Measurements from ENCODE around the gene PLD5. TPM values are rescaled to one million over a fixed set of nuclear protein-coding genes. Genes with fewer than 3 reads are reported as not detected.

The PLD5 gene
- total and polyA plus RNA-seq, 11 donors: 0.05 to 0.96 (median 0.21) TPM; not detected in 2

- DNase-seq (no peak), ATAC-seq (no peak)
- Histone ChIP-seq H3K4me1 (no peaks in the 10 kb centered on the region), H3K27me3 (peaks cover 0 to 3% (median 0%) of the 10 kb centered on the region in 9 donors), H3K36me3 (no peaks in the 10 kb centered on the region), H3K4me3 (no peak overlapping the region), H3K27ac (no peak overlapping the region), H3K9me3 (no peaks in the 10 kb centered on the region)
- no peak for TF ChIP-seq POLR2A (IDR thresholded peaks at IDR 0.05)
- TF ChIP-seq CTCF (IDR thresholded peaks at IDR 0.05): no peak
- 37 to 50% (median 43%) methylated on average over 3 of the region's 3 CpGs for WGBS, 4 donors
- intact Hi-C loops (cut with DNase I): no loop called here
Measured at GRCh38 chr1:242057745-242058115, 466.8 kb downstream of the PLD5 start.

- ATAC-seq: no peak
- TF ChIP-seq POLR2A (IDR thresholded peaks at IDR 0.05) (no peak), CTCF (IDR thresholded peaks at IDR 0.05) (no peak)
- WGBS, 4 donors: 86 to 92% (median 88%) methylated on average over 24 to 49 of the region's 49 CpGs
- no peak overlapping the region for H3K4me3 ChIP-seq
- intact Hi-C loops (cut with DNase I): no loop called here
- no peaks in the 10 kb centered on the region for H3K4me1 ChIP-seq
- H3K9me3 ChIP-seq: peaks cover 0 to 4% (median 0%) of the 10 kb centered on the region in 12 donors
- no peak for DNase-seq
- no peak overlapping the region for H3K27ac ChIP-seq
- no peaks in the 10 kb centered on the region for H3K36me3 ChIP-seq
- peaks cover 0 to 3% (median 0%) of the 10 kb centered on the region in 9 donors for H3K27me3 ChIP-seq
Measured at GRCh38 chr1:242056988-242057744, 467.3 kb downstream of the PLD5 start.

- intact Hi-C loops (cut with DNase I): no loop called here
- TF ChIP-seq CTCF (IDR thresholded peaks at IDR 0.05): no peak
- TF ChIP-seq POLR2A (IDR thresholded peaks at IDR 0.05): no peak
- H3K27ac ChIP-seq: no peak overlapping the region
- no peaks in the 10 kb centered on the region for H3K4me1 ChIP-seq
- peaks cover 0 to 5% (median 0%) of the 10 kb centered on the region in 12 donors for H3K9me3 ChIP-seq
- no peak overlapping the region for H3K4me3 ChIP-seq
- DNase-seq: no peak
- peaks cover 0 to 3% (median 0%) of the 10 kb centered on the region in 9 donors for H3K27me3 ChIP-seq
- no peaks in the 10 kb centered on the region for H3K36me3 ChIP-seq
- 71 to 74% (median 72%) methylated on average over 7 of the region's 7 CpGs for WGBS, 4 donors
- ATAC-seq: no peak
Measured at GRCh38 chr1:242055749-242056320, 468.7 kb downstream of the PLD5 start.

DNA sequence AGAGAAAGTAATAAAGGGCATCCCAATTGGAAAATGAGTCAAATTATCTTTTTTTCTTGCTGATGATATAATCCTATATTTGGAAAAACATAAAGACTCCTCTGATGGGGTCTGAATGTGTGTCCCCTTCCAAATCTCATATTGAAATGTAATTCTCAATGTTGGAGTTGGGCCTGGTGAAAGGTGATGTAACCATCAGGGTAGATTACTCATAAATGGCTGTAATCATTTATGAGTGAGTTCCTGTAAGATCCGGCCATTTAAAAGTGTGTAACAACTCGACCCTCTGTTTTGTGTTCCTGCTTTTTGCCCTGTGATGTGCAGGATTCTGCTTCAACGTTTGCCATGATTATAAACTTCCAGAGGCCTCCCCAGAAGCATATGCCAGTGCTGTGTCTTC is 481.3 kb downstream of the PLD5 start:
- intact Hi-C loops (cut with DNase I): no loop called here
- Histone ChIP-seq H3K9me3 (peaks cover 0 to 4% (median 0%) of the 10 kb centered on the region in 12 donors), H3K4me3 (no peak overlapping the region), H3K27ac (no peak overlapping the region), H3K27me3 (peaks cover 0 to 3% (median 0%) of the 10 kb centered on the region in 9 donors), H3K4me1 (no peaks in the 10 kb centered on the region), H3K36me3 (no peaks in the 10 kb centered on the region)
- DNase-seq: no peak
- 42 to 45% (median 45%) methylated on average over 3 of the region's 3 CpGs for WGBS, 4 donors
- TF ChIP-seq CTCF (IDR thresholded peaks at IDR 0.05): no peak
- no peak for TF ChIP-seq POLR2A (IDR thresholded peaks at IDR 0.05)
- no peak for ATAC-seq
